ENCODE measurements around the gene RMP24.

The RMP24 gene

DNA sequence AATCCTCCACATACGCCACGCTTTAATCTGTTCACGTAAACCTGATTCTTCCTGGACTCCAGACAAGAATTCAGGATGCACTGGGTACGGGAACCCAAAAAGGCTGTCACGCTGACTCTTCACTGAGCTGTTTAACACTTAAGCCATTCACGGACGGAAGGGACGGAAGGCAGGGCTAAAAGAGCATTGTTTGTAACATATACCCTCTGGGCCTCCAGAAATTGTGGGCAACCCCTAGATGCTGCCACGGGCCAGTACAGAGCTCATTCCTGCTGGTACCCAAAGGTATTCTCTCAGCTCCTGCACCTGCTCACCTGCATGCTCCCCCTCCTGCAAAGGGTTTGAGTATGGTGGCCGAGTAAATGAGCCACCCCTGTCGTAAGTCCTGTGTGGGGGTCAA lies 45.6 kb upstream of the RMP24 start (continued):
- no peak for TF ChIP-seq IRF2 (CRISPR knock-in tag; IDR thresholded peaks at IDR 0.05)

DNA sequence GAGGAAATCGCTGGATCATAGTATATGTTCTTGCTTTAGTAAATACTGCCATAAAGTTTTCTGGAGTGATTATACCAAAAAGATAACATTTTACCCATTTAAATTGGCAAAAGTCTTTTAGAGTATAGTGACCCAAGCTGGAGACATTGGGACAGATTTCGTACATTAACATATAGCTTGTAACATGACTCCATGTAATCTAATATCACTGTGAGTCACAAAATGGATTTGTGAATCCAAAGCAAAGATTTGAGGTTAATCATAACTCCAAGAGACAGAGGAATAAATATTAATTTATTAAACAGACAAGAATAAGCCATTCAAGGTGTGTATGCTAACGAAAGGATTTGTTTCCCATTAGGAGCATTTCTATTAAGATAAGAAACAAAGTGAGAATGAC lies 45.0 kb upstream of the RMP24 start:
- Histone ChIP-seq H3K9me3 (ENCODE audit: low read length) (no peaks in the 10 kb centered on the region; the same call in 1 of the 2 replicates), H3K4me1 (ENCODE audit: insufficient read depth, low read length) (peaks cover 12% of the 10 kb centered on the region), H3K36me3 (replicated peaks in 1 of 2; ENCODE audit: control insufficient read depth in 1 of 2, insufficient read depth in 2 of 2, low read length in 2 of 2) (no peaks in the 10 kb centered on the region), H3K9ac (ENCODE audit: insufficient read depth, low read depth, low read length) (no peak overlapping the region), H2AFZ (ENCODE audit: low read length) (no peak overlapping the region), H3K27me3 (ENCODE audit: control insufficient read depth in 1 of 2, insufficient read depth in 2 of 2, low read length in 2 of 2) (no peaks in the 10 kb centered on the region), H3K4me3 (replicated peaks in 1 of 3; ENCODE audit: insufficient read depth in 1 of 3, low read depth in 2 of 3, low read length in 3 of 3) (no peak overlapping the region), H3K27ac (ENCODE audit: extremely low read length, insufficient read depth, low read length) (no peak overlapping the region), H4K20me1 (ENCODE audit: insufficient read depth, low read length) (no peaks in the 10 kb centered on the region), H3K4me2 (ENCODE audit: low read depth, low read length) (no peak overlapping the region), H3K79me2 (ENCODE audit: insufficient read depth, low read length) (no peaks in the 10 kb centered on the region)
- ChIA-PET CTCF (ENCODE audit: low intra/inter-chr PET ratio, low total read pairs) (no interaction called here), POLR2A (no interaction called here)
- 46% methylated on average over 3 of the region's 3 CpGs for WGBS (ENCODE audit: low lambda C conversion rate)
- in situ Hi-C loops (cut with HindIII; ENCODE audit: extremely low pct_ligation_motif_present, low pct_unique_long_range_greater_than_20kb) (no loop called here), intact Hi-C loops (cut with micrococcal nuclease; ENCODE audit: unreplicated experiment) (no loop called here)
- no peak for FAIRE-seq
- no peak for DNase-seq (ENCODE audit: low spot score)
- TF ChIP-seq ZNF615 (CRISPR knock-in tag; IDR thresholded peaks at IDR 0.05; ENCODE audit: borderline replicate concordance) = no peak
- no peak for TF ChIP-seq ZNF12 (CRISPR knock-in tag; IDR thresholded peaks at IDR 0.05)
- TF ChIP-seq, protein P1, sequence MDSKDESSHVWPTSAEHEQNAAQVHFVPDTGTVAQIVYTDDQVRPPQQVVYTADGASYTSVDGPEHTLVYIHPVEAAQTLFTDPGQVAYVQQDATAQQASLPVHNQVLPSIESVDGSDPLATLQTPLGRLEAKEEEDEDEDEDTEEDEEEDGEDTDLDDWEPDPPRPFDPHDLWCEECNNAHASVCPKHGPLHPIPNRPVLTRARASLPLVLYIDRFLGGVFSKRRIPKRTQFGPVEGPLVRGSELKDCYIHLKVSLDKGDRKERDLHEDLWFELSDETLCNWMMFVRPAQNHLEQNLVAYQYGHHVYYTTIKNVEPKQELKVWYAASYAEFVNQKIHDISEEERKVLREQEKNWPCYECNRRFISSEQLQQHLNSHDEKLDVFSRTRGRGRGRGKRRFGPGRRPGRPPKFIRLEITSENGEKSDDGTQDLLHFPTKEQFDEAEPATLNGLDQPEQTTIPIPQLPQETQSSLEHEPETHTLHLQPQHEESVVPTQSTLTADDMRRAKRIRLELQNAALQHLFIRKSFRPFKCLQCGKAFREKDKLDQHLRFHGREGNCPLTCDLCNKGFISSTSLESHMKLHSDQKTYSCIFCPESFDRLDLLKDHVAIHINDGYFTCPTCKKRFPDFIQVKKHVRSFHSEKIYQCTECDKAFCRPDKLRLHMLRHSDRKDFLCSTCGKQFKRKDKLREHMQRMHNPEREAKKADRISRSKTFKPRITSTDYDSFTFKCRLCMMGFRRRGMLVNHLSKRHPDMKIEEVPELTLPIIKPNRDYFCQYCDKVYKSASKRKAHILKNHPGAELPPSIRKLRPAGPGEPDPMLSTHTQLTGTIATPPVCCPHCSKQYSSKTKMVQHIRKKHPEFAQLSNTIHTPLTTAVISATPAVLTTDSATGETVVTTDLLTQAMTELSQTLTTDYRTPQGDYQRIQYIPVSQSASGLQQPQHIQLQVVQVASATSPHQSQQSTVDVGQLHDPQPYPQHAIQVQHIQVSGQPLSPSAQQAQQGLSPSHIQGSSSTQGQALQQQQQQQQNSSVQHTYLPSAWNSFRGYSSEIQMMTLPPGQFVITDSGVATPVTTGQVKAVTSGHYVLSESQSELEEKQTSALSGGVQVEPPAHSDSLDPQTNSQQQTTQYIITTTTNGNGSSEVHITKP (CRISPR knock-in tag; IDR thresholded peaks at IDR 0.05; ENCODE audit: low read depth) = no peak
- TF ChIP-seq, protein P2, sequence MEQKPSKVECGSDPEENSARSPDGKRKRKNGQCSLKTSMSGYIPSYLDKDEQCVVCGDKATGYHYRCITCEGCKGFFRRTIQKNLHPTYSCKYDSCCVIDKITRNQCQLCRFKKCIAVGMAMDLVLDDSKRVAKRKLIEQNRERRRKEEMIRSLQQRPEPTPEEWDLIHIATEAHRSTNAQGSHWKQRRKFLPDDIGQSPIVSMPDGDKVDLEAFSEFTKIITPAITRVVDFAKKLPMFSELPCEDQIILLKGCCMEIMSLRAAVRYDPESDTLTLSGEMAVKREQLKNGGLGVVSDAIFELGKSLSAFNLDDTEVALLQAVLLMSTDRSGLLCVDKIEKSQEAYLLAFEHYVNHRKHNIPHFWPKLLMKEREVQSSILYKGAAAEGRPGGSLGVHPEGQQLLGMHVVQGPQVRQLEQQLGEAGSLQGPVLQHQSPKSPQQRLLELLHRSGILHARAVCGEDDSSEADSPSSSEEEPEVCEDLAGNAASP (CRISPR knock-in tag; IDR thresholded peaks at IDR 0.05; ENCODE audit: borderline replicate concordance) = no peak
- TF ChIP-seq, protein P3, sequence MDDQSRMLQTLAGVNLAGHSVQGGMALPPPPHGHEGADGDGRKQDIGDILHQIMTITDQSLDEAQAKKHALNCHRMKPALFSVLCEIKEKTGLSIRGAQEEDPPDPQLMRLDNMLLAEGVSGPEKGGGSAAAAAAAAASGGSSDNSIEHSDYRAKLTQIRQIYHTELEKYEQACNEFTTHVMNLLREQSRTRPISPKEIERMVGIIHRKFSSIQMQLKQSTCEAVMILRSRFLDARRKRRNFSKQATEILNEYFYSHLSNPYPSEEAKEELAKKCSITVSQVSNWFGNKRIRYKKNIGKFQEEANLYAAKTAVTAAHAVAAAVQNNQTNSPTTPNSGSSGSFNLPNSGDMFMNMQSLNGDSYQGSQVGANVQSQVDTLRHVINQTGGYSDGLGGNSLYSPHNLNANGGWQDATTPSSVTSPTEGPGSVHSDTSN (CRISPR knock-in tag; IDR thresholded peaks at IDR 0.05; ENCODE audit: borderline replicate concordance) = no peak
- ATAC-seq = no peak
- BruUV-seq (replicated peaks) = no TSS peak
